WTC11 (cell line): ENCODE data around the gene ANXA6. TPM values are rescaled to one million over a fixed set of nuclear protein-coding genes. Genes with fewer than 3 reads are reported as not detected.

Experiments used
- ATAC-seq: fragments of 200-7000 bp; cut with Tn5 transposase; 2 replicates; pipeline ENCODE4 v1.10.0; 2021; ENCODE audit warnings: mild to moderate bottlenecking, moderate library complexity
- CTCF ChIA-PET: fragments of 300-600 bp; sonication (Branson Sonifier 250); formaldehyde crosslinking; loops from one replicate; lab custom pipeline; 2021; ENCODE audit warnings: antibody characterized with exemption; lab: Charles Lee
- POLR2A ChIA-PET: fragments of 350-600 bp; sonication (Branson Sonifier 250); formaldehyde crosslinking; loops from one replicate; lab custom pipeline; 2021; ENCODE audit warnings: antibody characterized with exemption; lab: Charles Lee
- DNase-seq: peaks from one replicate; pipeline ENCODE4 v3.0.0; 2021; ENCODE audit warnings: low spot score
- H3K27ac Mint-ChIP-seq: 2 replicates; pipeline ENCODE4 v1.8.0; 2021; ENCODE audit warnings: mixed read lengths
- H3K27me3 Mint-ChIP-seq: 2 replicates; pipeline ENCODE4 v1.8.0; 2021; ENCODE audit warnings: low read depth, mild to moderate bottlenecking, moderate library complexity, mixed read lengths
- H3K36me3 Mint-ChIP-seq: 2 replicates; pipeline ENCODE4 v1.8.0; 2021; ENCODE audit warnings: mixed read lengths
- H3K4me1 Mint-ChIP-seq: 2 replicates; pipeline ENCODE4 v1.8.0; 2022; ENCODE audit warnings: mixed read lengths
- H3K4me3 Mint-ChIP-seq: 2 replicates; pipeline ENCODE4 v1.8.0; 2021; ENCODE audit warnings: mild to moderate bottlenecking, moderate library complexity, mixed read lengths
- H3K9me3 Mint-ChIP-seq: 2 replicates; pipeline ENCODE4 v1.8.0; 2021; ENCODE audit warnings: mixed read lengths
- EMX1 ChIP-seq: fragments of 250-450 bp; sonication (Bioruptor Pico); IDR thresholded peaks from 2 replicates; pipeline ENCODE4 v1.8.0; 2021; ENCODE audit warnings: mild to moderate bottlenecking
- FOXP4 ChIP-seq: sonication (generic); formaldehyde crosslinking; IDR thresholded peaks from 2 replicates; pipeline ENCODE4 v1.8.0; 2022; ENCODE audit warnings: mild to moderate bottlenecking, missing genetic modification reagents
- GABPB1 ChIP-seq: sonication (generic); formaldehyde crosslinking; IDR thresholded peaks from 2 replicates; pipeline ENCODE4 v1.8.1; 2023; ENCODE audit warnings: mild to moderate bottlenecking, missing genetic modification reagents
- GRHL2 ChIP-seq: fragments of 250-450 bp; sonication (Bioruptor Pico); IDR thresholded peaks from 2 replicates; pipeline ENCODE4 v1.8.0; 2022; ENCODE audit warnings: mild to moderate bottlenecking, moderate library complexity; ENCODE audit not compliant: insufficient replicate concordance, severe bottlenecking
- HMGA2 ChIP-seq: fragments of 250-450 bp; sonication (Bioruptor Pico); IDR thresholded peaks from 2 replicates; pipeline ENCODE4 v1.4.0; 2021; ENCODE audit warnings: mild to moderate bottlenecking, moderate library complexity
- JAZF1 ChIP-seq: fragments of 250-450 bp; sonication (Bioruptor Pico); IDR thresholded peaks from 2 replicates; pipeline ENCODE4 v1.9.0; 2021; ENCODE audit warnings: moderate library complexity, mild to moderate bottlenecking, inconsistent platforms
- MXD4 ChIP-seq: fragments of 250-450 bp; sonication (Bioruptor Pico); IDR thresholded peaks from 2 replicates; pipeline ENCODE4 v1.8.0; 2021; ENCODE audit warnings: mild to moderate bottlenecking, moderate library complexity, borderline replicate concordance
- RORB ChIP-seq: fragments of 250-450 bp; sonication (Bioruptor Pico); IDR thresholded peaks from 2 replicates; pipeline ENCODE4 v1.9.0; 2021; ENCODE audit warnings: mild to moderate bottlenecking
- SP1 ChIP-seq: sonication (generic); formaldehyde crosslinking; conservative IDR thresholded peaks from 2 replicates; pipeline ENCODE4 v1.8.1; 2022; ENCODE audit warnings: missing genetic modification reagents
- ZNF121 ChIP-seq: sonication (generic); formaldehyde crosslinking; IDR thresholded peaks from 2 replicates; pipeline ENCODE4 v1.8.0; 2023; ENCODE audit warnings: missing genetic modification reagents
- ZNF232 ChIP-seq: sonication (generic); formaldehyde crosslinking; IDR thresholded peaks from 2 replicates; pipeline ENCODE4 v1.8.0; 2022; ENCODE audit warnings: mild to moderate bottlenecking, missing genetic modification reagents
- ZNF396 ChIP-seq: fragments of 250-450 bp; sonication (Bioruptor Pico); IDR thresholded peaks from 2 replicates; pipeline ENCODE4 v1.8.0; 2021; ENCODE audit warnings: mild to moderate bottlenecking, moderate library complexity, borderline replicate concordance
- ZNF671 ChIP-seq: fragments of 250-450 bp; sonication (Bioruptor Pico); IDR thresholded peaks from 2 replicates; pipeline ENCODE4 v1.8.0; 2021; ENCODE audit warnings: mild to moderate bottlenecking
- total RNA-seq: library from RNA; stranded (reverse); gene quantifications from 3 replicates; pipeline ENCODE4 v1.2.3, GENCODE V29; 2021
- TF ChIP-seq, protein P1 (sequence below): sonication (generic); formaldehyde crosslinking; IDR thresholded peaks from 2 replicates; pipeline ENCODE4 v1.8.1; 2022; ENCODE audit warnings: mild to moderate bottlenecking, moderate library complexity, missing genetic modification reagents
- TF ChIP-seq, protein P2 (sequence below): sonication (generic); formaldehyde crosslinking; IDR thresholded peaks from 2 replicates; pipeline ENCODE4 v1.8.0; 2023; ENCODE audit warnings: mild to moderate bottlenecking, missing genetic modification reagents
- TF ChIP-seq, protein P3 (sequence below): fragments of 250-450 bp; sonication (Bioruptor Pico); conservative IDR thresholded peaks from 2 replicates; pipeline ENCODE4 v1.9.0; 2021; ENCODE audit warnings: mild to moderate bottlenecking
- TF ChIP-seq, protein P4 (sequence below): sonication (generic); formaldehyde crosslinking; IDR thresholded peaks from 2 replicates; pipeline ENCODE4 v1.8.0; 2023; ENCODE audit warnings: missing genetic modification reagents, mild to moderate bottlenecking, borderline replicate concordance

Gene ANXA6
- total RNA-seq, 1 experiment from 2014 or later = 92.8 TPM

GRCh38 chr5:151064916-151065499 is 92.6 kb downstream of the ANXA6 start (continued):
- TF ChIP-seq FOXP4 (CRISPR knock-in tag) = no peak
- TF ChIP-seq, protein P1, sequence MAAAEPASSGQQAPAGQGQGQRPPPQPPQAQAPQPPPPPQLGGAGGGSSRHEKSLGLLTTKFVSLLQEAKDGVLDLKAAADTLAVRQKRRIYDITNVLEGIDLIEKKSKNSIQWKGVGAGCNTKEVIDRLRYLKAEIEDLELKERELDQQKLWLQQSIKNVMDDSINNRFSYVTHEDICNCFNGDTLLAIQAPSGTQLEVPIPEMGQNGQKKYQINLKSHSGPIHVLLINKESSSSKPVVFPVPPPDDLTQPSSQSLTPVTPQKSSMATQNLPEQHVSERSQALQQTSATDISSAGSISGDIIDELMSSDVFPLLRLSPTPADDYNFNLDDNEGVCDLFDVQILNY (CRISPR knock-in tag) = no peak
- TF ChIP-seq ZNF232 (CRISPR knock-in tag) = no peak
- TF ChIP-seq, protein P2, sequence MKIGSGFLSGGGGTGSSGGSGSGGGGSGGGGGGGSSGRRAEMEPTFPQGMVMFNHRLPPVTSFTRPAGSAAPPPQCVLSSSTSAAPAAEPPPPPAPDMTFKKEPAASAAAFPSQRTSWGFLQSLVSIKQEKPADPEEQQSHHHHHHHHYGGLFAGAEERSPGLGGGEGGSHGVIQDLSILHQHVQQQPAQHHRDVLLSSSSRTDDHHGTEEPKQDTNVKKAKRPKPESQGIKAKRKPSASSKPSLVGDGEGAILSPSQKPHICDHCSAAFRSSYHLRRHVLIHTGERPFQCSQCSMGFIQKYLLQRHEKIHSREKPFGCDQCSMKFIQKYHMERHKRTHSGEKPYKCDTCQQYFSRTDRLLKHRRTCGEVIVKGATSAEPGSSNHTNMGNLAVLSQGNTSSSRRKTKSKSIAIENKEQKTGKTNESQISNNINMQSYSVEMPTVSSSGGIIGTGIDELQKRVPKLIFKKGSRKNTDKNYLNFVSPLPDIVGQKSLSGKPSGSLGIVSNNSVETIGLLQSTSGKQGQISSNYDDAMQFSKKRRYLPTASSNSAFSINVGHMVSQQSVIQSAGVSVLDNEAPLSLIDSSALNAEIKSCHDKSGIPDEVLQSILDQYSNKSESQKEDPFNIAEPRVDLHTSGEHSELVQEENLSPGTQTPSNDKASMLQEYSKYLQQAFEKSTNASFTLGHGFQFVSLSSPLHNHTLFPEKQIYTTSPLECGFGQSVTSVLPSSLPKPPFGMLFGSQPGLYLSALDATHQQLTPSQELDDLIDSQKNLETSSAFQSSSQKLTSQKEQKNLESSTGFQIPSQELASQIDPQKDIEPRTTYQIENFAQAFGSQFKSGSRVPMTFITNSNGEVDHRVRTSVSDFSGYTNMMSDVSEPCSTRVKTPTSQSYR (CRISPR knock-in tag) = no peak

DNA sequence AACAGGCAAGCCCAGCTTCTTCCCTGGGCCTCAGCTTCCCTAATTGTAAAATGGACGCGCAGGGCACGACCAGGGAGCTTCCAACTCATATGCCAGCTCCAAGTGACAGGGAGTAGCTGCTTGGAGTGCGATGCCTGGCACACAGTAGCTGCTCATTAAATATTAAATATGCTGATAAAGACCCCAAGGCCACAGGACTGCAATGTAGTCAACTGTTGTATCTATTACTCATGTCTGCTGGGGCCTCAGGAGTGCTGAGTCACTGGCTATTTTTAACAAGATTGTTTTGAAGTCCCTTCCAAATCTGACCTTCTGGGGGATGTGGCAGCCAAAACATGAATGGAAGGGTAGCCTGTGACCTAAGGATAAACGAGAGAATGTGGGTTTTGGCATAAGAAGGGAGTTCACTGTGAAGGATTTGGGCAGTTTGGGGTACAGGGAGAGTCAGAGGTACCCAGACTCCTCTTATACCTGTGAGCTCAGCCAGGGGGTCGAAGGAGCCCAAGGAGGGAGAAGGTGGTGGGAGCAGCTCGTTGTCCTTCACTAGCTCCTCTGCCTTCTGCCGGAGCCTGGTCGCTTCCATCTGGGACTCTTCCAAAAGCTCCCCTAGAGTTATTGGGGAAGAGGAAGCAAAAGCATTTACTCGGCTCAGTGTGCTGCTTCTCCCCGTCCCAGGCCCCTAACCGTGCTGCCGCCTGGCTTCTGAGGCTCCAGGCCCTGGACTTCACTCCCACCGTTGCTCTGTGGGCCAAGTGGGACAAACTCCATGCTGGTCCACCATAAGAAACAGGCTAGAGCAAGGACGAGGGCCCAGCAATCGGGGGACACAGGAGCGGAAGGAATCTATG is 94.2 kb downstream of the ANXA6 start:
- POLR2A ChIA-PET = interaction anchor here (0.9 kb wide), 1 partner anchor 23 kb away, joined by 3 read pairs; no protein-coding TSS in a partner anchor
- no peak for ATAC-seq
- Mint-ChIP-seq H3K27ac (no peak overlapping the region), H3K27me3 (no peaks in the 10 kb centered on the region), H3K4me1 (peaks cover 17% of the 10 kb centered on the region), H3K4me3 (no peak overlapping the region), H3K36me3 (peaks cover 27% of the 10 kb centered on the region), H3K9me3 (no peaks in the 10 kb centered on the region)
- no peak for DNase-seq
- CTCF ChIA-PET = interaction anchor here (1.1 to 4.5 kb wide), 4 partner anchors 12 to 101 kb away, joined by 3 to 37 read pairs (median 10); no protein-coding TSS in a partner anchor
- TF ChIP-seq JAZF1 = no peak
- no peak for TF ChIP-seq ZNF671 (CRISPR knock-in tag)
- TF ChIP-seq ZNF121 (CRISPR knock-in tag) = no peak
- TF ChIP-seq HMGA2 (CRISPR knock-in tag) = no peak
- TF ChIP-seq RORB (CRISPR knock-in tag) = no peak
- TF ChIP-seq ZNF232 (CRISPR knock-in tag) = no peak
- TF ChIP-seq ZNF396 = no peak
- TF ChIP-seq, protein P2 (CRISPR knock-in tag) = no peak
- TF ChIP-seq, protein P3, sequence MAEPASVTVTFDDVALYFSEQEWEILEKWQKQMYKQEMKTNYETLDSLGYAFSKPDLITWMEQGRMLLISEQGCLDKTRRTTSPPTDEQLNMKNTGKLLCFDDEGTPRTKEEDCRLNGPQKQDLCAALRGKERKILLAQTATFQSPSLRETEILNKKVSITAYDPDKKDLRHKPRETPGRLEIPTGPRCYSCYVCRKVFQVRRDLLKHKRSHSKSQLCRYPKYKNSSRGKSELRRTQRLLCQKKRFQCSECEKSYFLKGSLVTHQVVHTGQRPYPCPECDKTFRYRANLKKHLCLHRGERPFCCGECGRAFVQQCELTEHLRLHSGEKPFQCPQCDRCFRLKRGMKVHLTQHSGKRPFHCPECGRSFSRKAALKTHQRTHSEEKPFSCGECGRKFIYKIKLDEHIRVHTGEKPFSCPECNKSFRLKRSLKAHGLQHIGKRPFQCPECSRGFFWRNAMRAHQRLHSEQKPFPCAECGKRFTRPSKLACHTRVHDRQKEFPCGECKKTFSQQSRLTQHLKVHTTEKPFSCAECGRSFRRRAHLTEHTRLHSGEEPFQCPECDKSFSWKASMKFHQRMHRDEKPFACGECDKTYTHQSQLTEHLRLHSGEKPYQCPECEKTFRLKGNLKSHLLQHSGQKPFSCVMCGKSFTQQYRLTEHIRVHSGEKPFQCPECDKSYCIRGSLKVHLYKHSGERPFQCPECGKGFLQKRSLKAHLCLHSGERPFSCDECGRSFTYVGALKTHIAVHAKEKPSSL (CRISPR knock-in tag) = no peak
- TF ChIP-seq, protein P4, sequence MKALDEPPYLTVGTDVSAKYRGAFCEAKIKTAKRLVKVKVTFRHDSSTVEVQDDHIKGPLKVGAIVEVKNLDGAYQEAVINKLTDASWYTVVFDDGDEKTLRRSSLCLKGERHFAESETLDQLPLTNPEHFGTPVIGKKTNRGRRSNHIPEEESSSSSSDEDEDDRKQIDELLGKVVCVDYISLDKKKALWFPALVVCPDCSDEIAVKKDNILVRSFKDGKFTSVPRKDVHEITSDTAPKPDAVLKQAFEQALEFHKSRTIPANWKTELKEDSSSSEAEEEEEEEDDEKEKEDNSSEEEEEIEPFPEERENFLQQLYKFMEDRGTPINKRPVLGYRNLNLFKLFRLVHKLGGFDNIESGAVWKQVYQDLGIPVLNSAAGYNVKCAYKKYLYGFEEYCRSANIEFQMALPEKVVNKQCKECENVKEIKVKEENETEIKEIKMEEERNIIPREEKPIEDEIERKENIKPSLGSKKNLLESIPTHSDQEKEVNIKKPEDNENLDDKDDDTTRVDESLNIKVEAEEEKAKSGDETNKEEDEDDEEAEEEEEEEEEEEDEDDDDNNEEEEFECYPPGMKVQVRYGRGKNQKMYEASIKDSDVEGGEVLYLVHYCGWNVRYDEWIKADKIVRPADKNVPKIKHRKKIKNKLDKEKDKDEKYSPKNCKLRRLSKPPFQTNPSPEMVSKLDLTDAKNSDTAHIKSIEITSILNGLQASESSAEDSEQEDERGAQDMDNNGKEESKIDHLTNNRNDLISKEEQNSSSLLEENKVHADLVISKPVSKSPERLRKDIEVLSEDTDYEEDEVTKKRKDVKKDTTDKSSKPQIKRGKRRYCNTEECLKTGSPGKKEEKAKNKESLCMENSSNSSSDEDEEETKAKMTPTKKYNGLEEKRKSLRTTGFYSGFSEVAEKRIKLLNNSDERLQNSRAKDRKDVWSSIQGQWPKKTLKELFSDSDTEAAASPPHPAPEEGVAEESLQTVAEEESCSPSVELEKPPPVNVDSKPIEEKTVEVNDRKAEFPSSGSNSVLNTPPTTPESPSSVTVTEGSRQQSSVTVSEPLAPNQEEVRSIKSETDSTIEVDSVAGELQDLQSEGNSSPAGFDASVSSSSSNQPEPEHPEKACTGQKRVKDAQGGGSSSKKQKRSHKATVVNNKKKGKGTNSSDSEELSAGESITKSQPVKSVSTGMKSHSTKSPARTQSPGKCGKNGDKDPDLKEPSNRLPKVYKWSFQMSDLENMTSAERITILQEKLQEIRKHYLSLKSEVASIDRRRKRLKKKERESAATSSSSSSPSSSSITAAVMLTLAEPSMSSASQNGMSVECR (CRISPR knock-in tag) = no peak
- no peak for TF ChIP-seq GABPB1 (CRISPR knock-in tag)
- TF ChIP-seq EMX1 (CRISPR knock-in tag) = no peak
- no peak for TF ChIP-seq SP1 (CRISPR knock-in tag)
- TF ChIP-seq GRHL2 (CRISPR knock-in tag) = no peak
- no peak for TF ChIP-seq MXD4 (CRISPR knock-in tag)
